Suprapubic skin (tissue), 4 donors: ENCODE results near the gene PTPN4. TPM values are rescaled to one million over a fixed set of nuclear protein-coding genes. Genes with fewer than 3 reads are reported as not detected.

Experiments
- DNase-seq, 2 donors: peaks; one replicate each; pipeline ENCODE4 v3.0.0-alpha.2; 2019; ENCODE audit warnings: low spot score in 2 of 2
- H3K27ac ChIP-seq: fragments of 200-600 bp; sonication (generic); one replicate; pipeline ENCODE4 v1.5.1; 2019
- H3K27me3 ChIP-seq: fragments of 200-600 bp; sonication (generic); one replicate; pipeline ENCODE4 v1.5.1; 2019
- H3K36me3 ChIP-seq: fragments of 200-600 bp; sonication (generic); one replicate; pipeline ENCODE4 v1.5.1; 2019
- H3K4me1 ChIP-seq: fragments of 200-600 bp; sonication (generic); one replicate; pipeline ENCODE4 v1.5.1; 2019
- H3K4me3 ChIP-seq: fragments of 200-600 bp; sonication (generic); one replicate; pipeline ENCODE4 v1.5.1; 2019; ENCODE audit warnings: mild to moderate bottlenecking
- H3K9me3 ChIP-seq: fragments of 200-600 bp; sonication (generic); one replicate; pipeline ENCODE4 v1.5.1; 2019
- EP300 ChIP-seq: sonication (generic); formaldehyde crosslinking; IDR thresholded peaks from one replicate; pipeline ENCODE4 v1.6.1; 2017; ENCODE audit warnings: antibody characterized with exemption
- POLR2A ChIP-seq, 2 donors: fragments of 450-650 bp; IDR thresholded peaks; one replicate each; pipeline ENCODE4 v1.6.1; 2017; ENCODE audit warnings: antibody characterized with exemption in 2 of 2, mild to moderate bottlenecking in 2 of 2, moderate library complexity in 2 of 2
- POLR2AphosphoS5 ChIP-seq, 3 donors: sonication (generic); formaldehyde crosslinking; IDR thresholded peaks; one replicate each; pipeline ENCODE4 v1.6.1; 2017; ENCODE audit warnings: antibody characterized with exemption in 3 of 3
- WGBS: methylation state at CpG from one replicate; pipeline ENCODE4 v1.1.5; 2018; 5-methylcytosine and 5-hydroxymethylcytosine counted together
- total RNA-seq, 4 donors: library from RNA; depleted of rRNA; stranded (reverse); fragments of >200 nt; gene quantifications; one replicate each; pipeline ENCODE4 v1.1.0, GENCODE V29; 2016
- TF ChIP-seq, protein P1 (sequence below), 2 donors: fragments of 200-600 bp in 1 of 2; fragments of 450-650 bp in 1 of 2; sonication (generic) in 1 of 2; IDR thresholded peaks; one replicate each; pipeline ENCODE4 v1.5.1; 2016 to 2019; ENCODE audit warnings: antibody characterized with exemption in 2 of 2, mild to moderate bottlenecking in 1 of 2, moderate library complexity in 1 of 2

Gene PTPN4
- total RNA-seq, 4 donors from 2014 or later: 14.0 to 73.7 (median 36.7) TPM

- DNase-seq: no peak
- Histone ChIP-seq H3K36me3 (no peaks in the 10 kb centered on the region), H3K4me3 (no peak overlapping the region), H3K27ac (no peak overlapping the region), H3K27me3 (no peaks in the 10 kb centered on the region), H3K9me3 (no peaks in the 10 kb centered on the region), H3K4me1 (no peaks in the 10 kb centered on the region)
- TF ChIP-seq POLR2A (IDR thresholded peaks at IDR 0.05): no peak
- no peak for TF ChIP-seq POLR2AphosphoS5 (IDR thresholded peaks at IDR 0.05)
- TF ChIP-seq, protein P1, sequence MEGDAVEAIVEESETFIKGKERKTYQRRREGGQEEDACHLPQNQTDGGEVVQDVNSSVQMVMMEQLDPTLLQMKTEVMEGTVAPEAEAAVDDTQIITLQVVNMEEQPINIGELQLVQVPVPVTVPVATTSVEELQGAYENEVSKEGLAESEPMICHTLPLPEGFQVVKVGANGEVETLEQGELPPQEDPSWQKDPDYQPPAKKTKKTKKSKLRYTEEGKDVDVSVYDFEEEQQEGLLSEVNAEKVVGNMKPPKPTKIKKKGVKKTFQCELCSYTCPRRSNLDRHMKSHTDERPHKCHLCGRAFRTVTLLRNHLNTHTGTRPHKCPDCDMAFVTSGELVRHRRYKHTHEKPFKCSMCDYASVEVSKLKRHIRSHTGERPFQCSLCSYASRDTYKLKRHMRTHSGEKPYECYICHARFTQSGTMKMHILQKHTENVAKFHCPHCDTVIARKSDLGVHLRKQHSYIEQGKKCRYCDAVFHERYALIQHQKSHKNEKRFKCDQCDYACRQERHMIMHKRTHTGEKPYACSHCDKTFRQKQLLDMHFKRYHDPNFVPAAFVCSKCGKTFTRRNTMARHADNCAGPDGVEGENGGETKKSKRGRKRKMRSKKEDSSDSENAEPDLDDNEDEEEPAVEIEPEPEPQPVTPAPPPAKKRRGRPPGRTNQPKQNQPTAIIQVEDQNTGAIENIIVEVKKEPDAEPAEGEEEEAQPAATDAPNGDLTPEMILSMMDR (IDR thresholded peaks at IDR 0.05): no peak
- TF ChIP-seq EP300: no peak
- 76% methylated on average over 7 of the region's 7 CpGs for WGBS
Observed at GRCh38 chr2:119713819-119714490, 45.8 kb upstream of the PTPN4 start.

DNA sequence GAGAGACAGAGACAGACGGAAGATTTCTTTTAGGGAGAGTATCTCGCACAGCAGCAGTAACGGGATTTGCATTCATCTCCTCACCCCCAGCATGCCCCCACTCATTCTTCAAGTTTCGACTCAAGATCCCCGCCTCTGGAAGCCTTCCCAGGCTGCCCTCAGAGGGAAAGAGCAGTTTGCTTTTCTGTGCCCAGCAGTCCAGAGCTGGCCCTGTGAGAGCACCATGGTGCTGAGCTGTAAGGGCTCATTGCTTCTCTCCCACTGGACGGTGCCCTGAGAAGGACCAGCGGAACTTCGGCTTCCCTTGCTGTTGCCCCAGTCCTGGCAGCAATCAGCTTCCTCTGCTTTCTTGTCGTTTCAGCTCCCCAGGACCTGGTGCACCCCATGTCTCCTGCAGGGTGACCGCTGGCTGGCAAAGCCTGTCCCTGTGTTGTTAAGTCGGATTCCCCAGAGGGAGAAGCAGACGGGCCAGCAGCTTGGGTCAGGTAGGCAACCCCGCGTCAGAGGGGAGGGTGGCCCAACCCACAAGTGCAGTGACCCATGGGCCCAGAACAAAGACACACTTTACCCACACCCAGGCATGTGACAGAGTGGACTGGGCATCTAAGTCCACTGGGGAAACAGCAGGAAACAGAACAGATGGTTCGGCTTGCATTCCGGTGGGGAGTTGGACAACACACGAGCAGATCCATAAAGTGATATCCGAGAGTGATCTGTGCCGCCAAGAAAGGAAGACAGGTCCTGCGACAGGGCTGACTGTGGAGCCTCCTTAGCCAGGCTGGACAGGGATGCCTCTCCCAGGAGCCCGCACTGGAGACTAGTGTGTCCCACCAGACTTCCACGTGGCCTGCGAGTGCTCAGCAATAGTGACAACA is 44.1 kb upstream of the PTPN4 start:
- no peak for DNase-seq
- TF ChIP-seq EP300 (no peak), POLR2AphosphoS5 (IDR thresholded peaks at IDR 0.05) (no peak), POLR2A (IDR thresholded peaks at IDR 0.05) (no peak)
- TF ChIP-seq, protein P1 (IDR thresholded peaks at IDR 0.05): no peak
- Histone ChIP-seq H3K36me3 (no peaks in the 10 kb centered on the region), H3K27ac (no peak overlapping the region), H3K9me3 (no peaks in the 10 kb centered on the region), H3K4me3 (no peak overlapping the region), H3K4me1 (no peaks in the 10 kb centered on the region), H3K27me3 (no peaks in the 10 kb centered on the region)
- 85% methylated on average over 23 of the region's 23 CpGs for WGBS

- Histone ChIP-seq H3K36me3 (no peaks in the 10 kb centered on the region), H3K4me3 (no peak overlapping the region), H3K4me1 (no peaks in the 10 kb centered on the region), H3K27ac (no peak overlapping the region), H3K27me3 (no peaks in the 10 kb centered on the region), H3K9me3 (no peaks in the 10 kb centered on the region)
- 85% methylated on average over 6 of the region's 6 CpGs for WGBS
- no peak for DNase-seq
- no peak for TF ChIP-seq EP300
- no peak for TF ChIP-seq POLR2A (IDR thresholded peaks at IDR 0.05)
- no peak for TF ChIP-seq POLR2AphosphoS5 (IDR thresholded peaks at IDR 0.05)
- TF ChIP-seq, protein P1 (IDR thresholded peaks at IDR 0.05): no peak
Observed at GRCh38 chr2:119716284-119716672, 43.4 kb upstream of the PTPN4 start.

DNA sequence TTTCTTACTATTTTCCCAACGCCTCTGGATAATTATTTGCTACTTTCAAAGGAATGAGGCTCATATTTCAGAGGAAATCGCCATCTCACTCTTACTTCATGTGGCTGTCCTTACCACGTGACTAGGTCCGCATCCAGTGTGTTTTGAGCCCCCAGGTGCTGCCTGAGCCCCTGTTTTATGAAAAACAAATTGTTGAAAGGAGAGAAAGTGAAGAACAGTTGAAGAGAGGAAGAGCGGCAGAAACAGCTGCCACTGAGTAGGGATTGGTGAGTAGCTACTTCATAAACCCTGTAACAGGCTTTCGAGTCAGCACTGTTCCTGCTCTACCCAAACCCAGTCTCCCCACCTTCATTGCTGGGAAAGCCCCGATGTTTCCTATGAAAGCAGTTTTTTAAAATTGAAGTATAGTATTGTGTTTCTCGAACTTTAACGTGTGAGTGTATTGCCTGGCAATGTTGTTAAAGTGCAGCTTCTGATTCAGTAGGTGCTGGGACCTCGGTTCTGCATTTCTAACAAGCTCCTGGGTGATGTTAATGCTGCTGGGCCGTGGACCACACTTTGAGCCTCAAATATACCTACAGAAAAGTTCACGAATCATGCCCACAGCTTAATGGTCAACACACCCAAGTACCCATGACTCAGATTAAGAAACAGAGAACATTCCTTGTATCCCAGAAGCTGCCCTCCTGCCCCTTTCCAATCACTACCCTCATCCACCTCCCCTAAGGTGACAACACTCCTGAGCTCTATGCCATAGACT is 41.0 kb upstream of the PTPN4 start:
- Histone ChIP-seq H3K36me3 (no peaks in the 10 kb centered on the region), H3K27ac (no peak overlapping the region), H3K4me1 (no peaks in the 10 kb centered on the region), H3K9me3 (no peaks in the 10 kb centered on the region), H3K4me3 (no peak overlapping the region), H3K27me3 (no peaks in the 10 kb centered on the region)
- TF ChIP-seq EP300 (no peak), POLR2A (IDR thresholded peaks at IDR 0.05) (no peak)
- DNase-seq: no peak
- 77% methylated on average over 12 of the region's 12 CpGs for WGBS

DNA sequence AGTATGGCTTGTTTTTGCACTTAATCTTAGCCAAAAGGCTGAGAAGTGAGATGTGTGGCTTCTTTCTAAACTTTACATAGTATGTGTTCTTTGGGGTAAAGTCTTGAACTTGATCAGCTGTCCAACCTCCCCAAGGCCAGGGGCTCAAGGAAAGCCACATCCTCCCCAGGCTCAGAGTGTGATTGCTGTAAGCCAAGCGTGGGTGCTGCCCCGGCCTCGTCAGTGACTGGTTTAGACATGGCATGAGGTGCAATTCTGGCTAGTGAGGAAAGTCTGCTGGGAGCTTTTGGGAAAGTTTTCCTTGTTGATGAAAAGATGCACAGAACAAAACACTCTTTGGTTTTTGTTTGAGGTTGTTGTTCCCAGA is 40.5 kb upstream of the PTPN4 start:
- no peaks in the 10 kb centered on the region for H3K4me1 ChIP-seq
- no peaks in the 10 kb centered on the region for H3K27me3 ChIP-seq
- no peak overlapping the region for H3K4me3 ChIP-seq
- no peak overlapping the region for H3K27ac ChIP-seq
- no peaks in the 10 kb centered on the region for H3K36me3 ChIP-seq
- TF ChIP-seq POLR2AphosphoS5 (IDR thresholded peaks at IDR 0.05) (no peak), EP300 (no peak), POLR2A (IDR thresholded peaks at IDR 0.05) (no peak)
- TF ChIP-seq, protein P1 (IDR thresholded peaks at IDR 0.05): no peak
- WGBS: 91% methylated on average over 3 of the region's 3 CpGs
- no peaks in the 10 kb centered on the region for H3K9me3 ChIP-seq
- no peak for DNase-seq
